Measurements from ENCODE around the gene SPI1. TPM values are rescaled to one million over a fixed set of nuclear protein-coding genes. Genes with fewer than 3 reads are reported as not detected.

The SPI1 gene
- total RNA-seq, 1 experiment from 2014 or later: not detected

- H3K27me3 ChIP-seq (replicated peaks; ENCODE audit: control insufficient read depth, insufficient read depth, low read length): no peaks in the 10 kb centered on the region
- H3K4me3 ChIP-seq (ENCODE audit: low read depth, low read length): no peak overlapping the region
- DNase-seq: peak in 1 of 2 experiments; percentile 32
- no TSS peak for BruUV-seq (replicated peaks)
- intact Hi-C loops (cut with micrococcal nuclease; ENCODE audit: unreplicated experiment): loop anchor here (10.0 kb wide), 1 partner anchor 477 kb away; no protein-coding TSS in a partner anchor
- H3K4me3 Mint-ChIP-seq (ENCODE audit: unreplicated experiment): no peak overlapping the region
- ChIA-PET CTCF (no interaction called here), POLR2A (no interaction called here)
- no peaks in the 10 kb centered on the region for H3K27me3 Mint-ChIP-seq (ENCODE audit: insufficient read depth, unreplicated experiment)
- no peak overlapping the region for H3K27ac Mint-ChIP-seq (ENCODE audit: unreplicated experiment)
- peaks cover under 1% of the 10 kb centered on the region for H3K4me1 Mint-ChIP-seq (ENCODE audit: low read depth, unreplicated experiment)
- H3K4me1 ChIP-seq: peaks cover 4% of the 10 kb centered on the region; the same call in 1 of the 2 replicates
- H3K9me3 ChIP-seq: no peaks in the 10 kb centered on the region
- no peaks in the 10 kb centered on the region for H3K36me3 ChIP-seq (ENCODE audit: control insufficient read depth, insufficient read depth, low read length)
- no peak for TF ChIP-seq CTCF (IDR thresholded peaks at IDR 0.05; ENCODE audit: insufficient read depth in 1 of 2, low read depth in 1 of 2, low read length in 1 of 2, severe bottlenecking in 1 of 2, unreplicated experiment in 1 of 2)
- no peaks in the 10 kb centered on the region for H3K36me3 Mint-ChIP-seq (ENCODE audit: insufficient read depth, unreplicated experiment)
- H3K9me3 Mint-ChIP-seq (ENCODE audit: unreplicated experiment): no peaks in the 10 kb centered on the region
Observed at GRCh38 chr11:47377571-47378009, 757 bp downstream of the SPI1 start.

- peaks cover 7% of the 10 kb centered on the region for H3K4me1 Mint-ChIP-seq (ENCODE audit: low read depth, unreplicated experiment)
- no peak overlapping the region for H3K4me3 Mint-ChIP-seq (ENCODE audit: unreplicated experiment)
- ChIA-PET CTCF (interaction anchor here (0.6 kb wide), 1 partner anchor 78 kb away, joined by 3 read pairs; no protein-coding TSS in a partner anchor), POLR2A (no interaction called here)
- H3K27me3 Mint-ChIP-seq (ENCODE audit: insufficient read depth, unreplicated experiment): no peaks in the 10 kb centered on the region
- H3K9me3 Mint-ChIP-seq (ENCODE audit: unreplicated experiment): no peaks in the 10 kb centered on the region
- no peaks in the 10 kb centered on the region for H3K9me3 ChIP-seq
- no peaks in the 10 kb centered on the region for H3K27me3 ChIP-seq (replicated peaks; ENCODE audit: control insufficient read depth, insufficient read depth, low read length)
- no peaks in the 10 kb centered on the region for H3K36me3 Mint-ChIP-seq (ENCODE audit: insufficient read depth, unreplicated experiment)
- intact Hi-C loops (cut with micrococcal nuclease; ENCODE audit: unreplicated experiment): loop anchor here (10.0 kb wide), 1 partner anchor 478 kb away; no protein-coding TSS in a partner anchor
- H3K27ac Mint-ChIP-seq (ENCODE audit: unreplicated experiment): no peak overlapping the region
- no peak overlapping the region for H3K4me3 ChIP-seq (ENCODE audit: low read depth, low read length)
- BruUV-seq (replicated peaks): no TSS peak
- DNase-seq: no peak
- H3K36me3 ChIP-seq (ENCODE audit: control insufficient read depth, insufficient read depth, low read length): no peaks in the 10 kb centered on the region
- peaks cover 4% of the 10 kb centered on the region; the same call in 1 of the 2 replicates for H3K4me1 ChIP-seq
- no peak for TF ChIP-seq CTCF (IDR thresholded peaks at IDR 0.05; ENCODE audit: insufficient read depth in 1 of 2, low read depth in 1 of 2, low read length in 1 of 2, severe bottlenecking in 1 of 2, unreplicated experiment in 1 of 2)
Observed at GRCh38 chr11:47376525-47377371, 1.6 kb downstream of the SPI1 start.

- Mint-ChIP-seq H3K9me3 (ENCODE audit: unreplicated experiment) (no peaks in the 10 kb centered on the region), H3K36me3 (ENCODE audit: insufficient read depth, unreplicated experiment) (no peaks in the 10 kb centered on the region), H3K4me3 (ENCODE audit: unreplicated experiment) (no peak overlapping the region), H3K27me3 (ENCODE audit: insufficient read depth, unreplicated experiment) (no peaks in the 10 kb centered on the region), H3K27ac (ENCODE audit: unreplicated experiment) (no peak overlapping the region), H3K4me1 (ENCODE audit: low read depth, unreplicated experiment) (peaks cover 7% of the 10 kb centered on the region)
- CTCF ChIA-PET: interaction anchor here (0.6 kb wide), 1 partner anchor 79 kb away, joined by 3 read pairs; no protein-coding TSS in a partner anchor
- Histone ChIP-seq H3K27me3 (replicated peaks; ENCODE audit: control insufficient read depth, insufficient read depth, low read length) (no peaks in the 10 kb centered on the region), H3K36me3 (ENCODE audit: control insufficient read depth, insufficient read depth, low read length) (no peaks in the 10 kb centered on the region), H3K4me3 (ENCODE audit: low read depth, low read length) (no peak overlapping the region), H3K4me1 (peaks cover 4% of the 10 kb centered on the region; the same call in 1 of the 2 replicates), H3K9me3 (no peaks in the 10 kb centered on the region)
- TF ChIP-seq CTCF (IDR thresholded peaks at IDR 0.05; ENCODE audit: insufficient read depth in 1 of 2, low read depth in 1 of 2, low read length in 1 of 2, severe bottlenecking in 1 of 2, unreplicated experiment in 1 of 2): no peak
- BruUV-seq (replicated peaks): no TSS peak
- no peak for DNase-seq
- POLR2A ChIA-PET: no interaction called here
- intact Hi-C loops (cut with micrococcal nuclease; ENCODE audit: unreplicated experiment): loop anchor here (10.0 kb wide), 1 partner anchor 479 kb away; no protein-coding TSS in a partner anchor
Observed at GRCh38 chr11:47376107-47376524, 2.2 kb downstream of the SPI1 start.

Measured in Caco-2 (cell line).